Lung microvascular endothelial cell (primary cell): Measurements from ENCODE around the gene CORO1A. TPM values are rescaled to one million over a fixed set of nuclear protein-coding genes. Genes with fewer than 3 reads are reported as not detected.
A peak's percentile ranks its signal among the peaks of the same experiment; 100 is the strongest.
"Not testable (repeated sequence)": the region's sequence is repeated elsewhere in the genome, so short reads cannot be mapped to it uniquely, and the experiment has no call there.

Experiments used
- DNase-seq, 2 donors: peaks; one replicate each; pipeline versions ENCODE4 v3.0.0 to v3.0.0-alpha.2; 2010; ENCODE audit warnings: low read depth in 2 of 2
- total RNA-seq: library from RNA; depleted of rRNA; stranded (reverse); fragments of >200 nt; gene quantifications from 2 replicates; pipeline ENCODE4 v1.2.1, GENCODE V29; 2014

The CORO1A gene
- total RNA-seq, 1 donor from 2014 or later, result 0.79 TPM

GRCh38 chr16:30170145-30170544, 13.3 kb upstream of the CORO1A start:
- not testable (repeated sequence) for DNase-seq

GRCh38 chr16:30173054-30173453, 10.3 kb upstream of the CORO1A start:
- DNase-seq, result no peak

DNA sequence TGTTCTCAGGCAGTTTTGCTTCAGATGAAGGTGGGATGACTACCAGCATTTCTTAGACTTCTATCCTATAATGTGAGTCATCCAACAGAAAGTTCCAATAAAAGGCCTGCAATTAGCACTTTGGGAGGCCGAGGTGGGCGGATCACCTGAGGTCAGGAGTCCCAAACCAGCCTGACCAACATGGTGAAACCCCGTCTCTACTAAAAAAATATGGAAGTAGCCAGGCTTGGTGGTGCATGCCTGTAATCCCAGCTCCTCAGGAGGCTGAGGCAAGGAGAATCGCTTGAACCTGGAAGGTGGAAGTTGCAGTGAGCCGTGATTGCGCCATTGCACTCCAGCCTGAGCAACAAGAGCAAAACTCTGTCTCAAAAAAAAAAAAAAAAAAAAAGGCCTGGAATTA, 6.5 kb upstream of the CORO1A start:
- DNase-seq, result not testable (repeated sequence)

GRCh38 chr16:30179195-30179594, 4.2 kb upstream of the CORO1A start:
- no peak for DNase-seq

DNA sequence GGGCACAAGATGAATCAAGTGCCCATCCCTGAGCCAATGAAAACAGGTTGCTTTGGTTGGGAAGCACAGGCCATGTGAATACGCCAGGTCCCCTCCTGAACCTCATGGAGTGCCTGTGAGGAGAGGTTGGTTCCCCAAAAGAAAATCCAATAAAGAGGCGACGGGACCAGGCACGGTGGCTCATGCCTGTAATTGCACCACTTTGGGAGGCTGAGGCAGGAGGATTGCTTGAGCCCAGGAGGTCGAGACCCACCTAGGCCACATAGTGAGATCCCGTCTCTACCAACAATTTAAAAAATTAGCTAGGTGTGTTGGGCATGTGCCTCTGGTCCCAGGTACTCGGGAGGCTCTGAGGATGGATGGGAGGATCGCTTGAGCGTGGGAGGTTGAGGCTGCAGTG, 3.5 kb upstream of the CORO1A start:
- DNase-seq, result no peak

- DNase-seq, result no peak
Measured at GRCh38 chr16:30180741-30181140, 2.7 kb upstream of the CORO1A start.

DNA sequence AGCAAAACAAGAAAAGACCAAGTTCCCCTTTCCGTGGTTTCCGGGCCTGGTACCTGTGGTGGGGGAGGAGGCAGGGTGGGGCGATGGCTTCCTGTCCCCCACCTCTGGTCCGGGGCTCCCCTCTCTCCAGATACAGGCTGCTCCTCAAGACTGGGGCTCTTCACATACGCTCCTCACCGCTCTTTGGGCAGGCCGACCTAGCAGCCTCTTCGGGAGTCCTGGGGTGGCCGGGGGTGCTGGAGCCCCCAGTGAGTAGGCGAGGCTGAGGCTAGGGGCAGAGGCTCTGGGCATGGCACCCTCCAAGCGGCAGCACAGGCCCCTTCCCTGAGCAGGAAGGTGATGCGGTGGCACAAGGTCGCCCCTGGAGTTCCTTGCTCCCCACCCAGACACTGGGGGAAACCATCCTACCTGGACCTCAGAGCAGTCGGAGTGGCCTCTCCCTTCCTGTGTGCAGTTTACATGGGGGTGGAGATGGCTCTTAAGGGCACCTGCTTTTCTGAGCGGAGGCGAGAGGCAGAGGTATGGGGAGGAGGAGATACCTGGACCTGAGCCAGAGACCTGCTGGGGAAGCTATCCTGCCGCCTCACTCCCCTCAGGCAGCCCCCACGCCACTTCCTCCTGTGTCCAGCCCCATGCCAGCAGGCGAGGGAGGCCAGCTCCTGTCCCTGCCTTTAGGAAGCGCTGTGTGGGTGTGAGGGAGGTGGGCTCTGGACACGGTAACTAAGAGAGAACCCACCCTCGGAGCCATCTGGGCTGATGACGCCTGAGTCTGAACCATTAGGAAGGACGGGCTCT, 891 bp downstream of the CORO1A start:
- peak in 1 of 2 donors; percentile 23 for DNase-seq

- no peak for DNase-seq
Measured at GRCh38 chr16:30184891-30185682, 1.7 kb downstream of the CORO1A start.

DNA sequence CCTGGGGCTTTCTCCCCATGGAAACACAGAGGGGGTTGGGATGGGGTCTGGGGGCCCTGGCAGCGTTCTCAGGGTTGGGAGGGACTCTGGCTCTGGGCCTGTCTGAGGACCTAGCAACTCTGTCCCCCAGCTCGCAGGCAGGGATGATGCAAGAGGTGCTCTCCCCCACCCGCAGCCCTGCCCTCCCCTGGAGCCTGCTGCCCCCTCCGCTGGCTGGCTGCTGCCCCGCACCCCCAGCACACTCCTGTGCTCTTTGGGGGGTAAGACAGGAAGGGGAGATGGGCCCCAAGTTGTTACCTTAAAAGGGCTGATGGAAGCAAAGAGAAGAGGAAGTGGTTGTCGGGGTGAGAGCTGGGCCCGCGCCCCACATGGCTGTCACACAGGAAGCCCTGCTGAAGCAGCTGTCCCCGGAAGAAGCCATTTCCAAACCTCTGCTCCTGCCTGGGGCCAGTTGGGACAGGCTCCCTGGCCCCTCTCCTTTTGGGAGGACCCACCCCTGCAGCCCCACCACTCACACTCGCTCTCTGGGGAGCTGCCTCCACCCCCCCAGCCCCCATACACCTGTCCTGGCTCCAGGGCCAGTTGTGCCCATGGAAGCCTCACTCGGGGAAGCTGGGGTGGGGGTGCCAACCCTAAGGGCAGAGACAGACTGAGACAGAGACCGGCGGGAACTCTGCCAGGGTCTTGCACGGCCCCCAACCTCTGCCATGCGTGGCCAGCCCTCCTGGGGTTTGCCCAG, 2.5 kb downstream of the CORO1A start:
- DNase-seq, result no peak

- no peak for DNase-seq
Measured at GRCh38 chr16:30186444-30186781, 3.0 kb downstream of the CORO1A start.

- peak; percentile 46 to 70 for DNase-seq
Measured at GRCh38 chr16:30186782-30187555, 3.6 kb downstream of the CORO1A start.

DNA sequence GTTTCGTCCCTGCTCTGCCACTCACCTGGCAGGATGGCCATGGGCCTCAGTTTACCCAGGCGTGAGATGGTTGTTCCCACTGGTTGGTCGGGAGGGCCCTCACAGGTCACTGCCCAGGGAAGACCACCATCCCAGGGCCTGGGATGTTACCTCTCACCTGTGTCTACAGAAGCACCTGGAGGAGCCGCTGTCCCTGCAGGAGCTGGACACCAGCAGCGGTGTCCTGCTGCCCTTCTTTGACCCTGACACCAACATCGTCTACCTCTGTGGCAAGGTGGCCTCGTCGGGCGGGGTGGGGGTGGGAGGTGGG, 4.1 kb downstream of the CORO1A start:
- no peak for DNase-seq

GRCh38 chr16:30187971-30188561, 4.7 kb downstream of the CORO1A start:
- no peak for DNase-seq

- not testable (repeated sequence) for DNase-seq
Measured at GRCh38 chr16:30191158-30191557, 7.8 kb downstream of the CORO1A start.

DNA sequence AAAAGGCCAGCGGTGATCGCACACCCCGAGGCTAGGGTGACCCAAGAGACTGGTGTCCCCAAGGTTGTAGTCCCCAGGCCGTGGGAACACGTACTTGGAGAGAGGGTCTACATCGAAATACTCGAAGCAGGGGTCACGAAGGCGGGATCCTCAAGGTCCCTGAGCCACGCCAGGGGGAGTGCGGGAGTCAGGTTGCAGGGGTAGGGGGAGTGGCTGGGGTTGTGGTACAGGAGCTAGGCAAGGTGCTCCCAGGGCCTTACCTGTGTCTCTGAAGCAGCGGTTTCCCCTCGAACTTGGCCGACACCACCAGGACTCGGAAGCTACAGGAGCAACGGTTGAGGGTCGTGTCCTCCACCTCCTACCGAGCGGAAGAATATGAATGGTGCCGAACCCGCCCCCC, 9.7 kb downstream of the CORO1A start:
- not testable (repeated sequence) for DNase-seq

DNA sequence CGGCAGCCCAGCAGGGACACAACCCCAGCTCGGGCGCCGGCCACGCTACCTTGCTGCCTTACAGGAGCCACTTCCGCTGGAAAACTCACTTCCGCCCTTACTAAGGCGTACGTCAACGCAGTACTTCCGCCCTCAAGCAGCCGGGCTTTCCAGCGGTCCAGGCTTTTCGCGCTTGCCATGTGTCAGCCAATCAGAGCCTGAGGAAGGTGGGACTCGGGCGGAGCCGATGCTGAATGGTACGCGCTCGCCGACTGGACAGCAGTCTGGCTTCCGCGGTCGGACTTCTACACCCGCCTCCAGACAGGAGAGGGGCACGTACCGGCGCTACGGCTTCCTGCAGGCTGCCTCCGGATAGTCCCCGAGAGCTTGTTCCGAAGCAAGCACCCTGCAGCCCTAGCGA, 10.2 kb downstream of the CORO1A start, which contains the start of the genes BOLA2B and SLX1A:
Gene BOLA2B, minus strand, starts transcription at position 52 of the 400 bp plus-strand sequence. CDS start 71 bp downstream, outside the sequence.
Gene SLX1A, plus strand, starts transcription at position 261 of the 400 bp plus-strand sequence. CDS start 210 bp downstream, outside the sequence.
- DNase-seq, result not testable (repeated sequence)

DNA sequence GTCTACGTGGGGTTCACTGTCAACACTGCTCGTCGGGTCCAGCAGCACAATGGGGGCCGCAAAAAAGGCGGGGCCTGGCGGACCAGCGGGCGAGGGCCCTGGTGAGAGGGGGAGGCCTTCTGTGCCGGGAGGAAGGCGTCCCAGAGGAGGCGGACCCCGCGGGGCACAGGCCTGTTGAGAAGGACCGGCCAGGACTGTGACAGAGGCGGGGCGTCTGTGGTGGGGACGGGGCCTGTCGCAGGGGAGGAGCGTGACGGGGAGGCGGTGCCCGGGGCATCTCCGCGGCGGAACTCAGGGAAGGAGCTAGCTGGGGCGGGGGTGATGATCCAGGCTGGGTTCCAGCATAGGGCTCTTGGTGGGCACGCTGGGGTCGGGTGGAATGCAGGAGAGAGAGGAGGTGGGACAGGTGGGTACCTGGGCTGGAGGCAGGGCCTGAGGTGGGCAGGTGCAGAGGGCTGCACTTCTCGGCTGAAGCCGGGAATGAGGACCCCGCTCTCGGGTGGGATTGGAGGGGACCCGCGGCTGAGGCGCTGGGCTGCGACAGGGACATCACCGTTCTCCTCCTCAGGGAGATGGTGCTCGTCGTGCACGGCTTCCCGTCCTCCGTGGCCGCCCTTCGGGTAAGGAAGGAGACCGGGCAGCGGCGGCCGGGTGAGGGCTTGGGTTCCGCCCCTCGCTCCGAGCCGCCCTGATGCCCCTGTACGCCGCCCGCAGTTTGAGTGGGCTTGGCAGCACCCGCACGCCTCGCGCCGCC, 10.9 kb downstream of the CORO1A start:
- not testable (repeated sequence) for DNase-seq

- DNase-seq, result not testable (repeated sequence)
Measured at GRCh38 chr16:30197001-30197400, 13.6 kb downstream of the CORO1A start.

DNA sequence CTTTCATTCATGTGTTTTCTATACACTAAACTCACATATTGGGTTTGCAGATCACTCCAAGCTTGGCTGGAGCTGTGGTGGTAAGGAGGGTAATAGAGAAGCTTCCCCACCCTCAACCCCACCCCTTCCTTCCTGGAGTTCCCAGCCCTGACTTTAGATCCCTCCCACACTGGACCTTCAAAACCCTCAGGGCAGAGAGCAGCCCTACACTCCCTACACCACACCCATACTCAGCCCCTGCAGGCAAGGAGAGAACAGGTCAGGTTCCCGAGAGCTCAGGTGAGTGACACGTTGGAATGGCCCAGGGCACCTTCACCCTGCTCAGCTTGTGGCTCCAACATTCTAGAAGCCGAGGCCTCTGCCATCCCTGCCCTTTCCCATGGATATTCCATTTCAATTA, 15.6 kb downstream of the CORO1A start, which contains the start of gene SULT1A3:
Gene SULT1A3, plus strand, starts transcription at position 207 of the 400 bp plus-strand sequence. CDS start 1,474 bp downstream, outside the sequence.
- not testable (repeated sequence) for DNase-seq
